Activated CD4-positive, alpha-beta T cell treated with anti-CD3 and anti-CD28 coated beads, Interleukin-2, amount 50 U/mL, for 48 hours (primary cell): ENCODE data around the gene FGF21.

Experiments
- DNase-seq, 2 experiments: peaks; one replicate each; pipeline ENCODE4 v3.0.0-alpha.2; 2020

FGF21 gene

DNA sequence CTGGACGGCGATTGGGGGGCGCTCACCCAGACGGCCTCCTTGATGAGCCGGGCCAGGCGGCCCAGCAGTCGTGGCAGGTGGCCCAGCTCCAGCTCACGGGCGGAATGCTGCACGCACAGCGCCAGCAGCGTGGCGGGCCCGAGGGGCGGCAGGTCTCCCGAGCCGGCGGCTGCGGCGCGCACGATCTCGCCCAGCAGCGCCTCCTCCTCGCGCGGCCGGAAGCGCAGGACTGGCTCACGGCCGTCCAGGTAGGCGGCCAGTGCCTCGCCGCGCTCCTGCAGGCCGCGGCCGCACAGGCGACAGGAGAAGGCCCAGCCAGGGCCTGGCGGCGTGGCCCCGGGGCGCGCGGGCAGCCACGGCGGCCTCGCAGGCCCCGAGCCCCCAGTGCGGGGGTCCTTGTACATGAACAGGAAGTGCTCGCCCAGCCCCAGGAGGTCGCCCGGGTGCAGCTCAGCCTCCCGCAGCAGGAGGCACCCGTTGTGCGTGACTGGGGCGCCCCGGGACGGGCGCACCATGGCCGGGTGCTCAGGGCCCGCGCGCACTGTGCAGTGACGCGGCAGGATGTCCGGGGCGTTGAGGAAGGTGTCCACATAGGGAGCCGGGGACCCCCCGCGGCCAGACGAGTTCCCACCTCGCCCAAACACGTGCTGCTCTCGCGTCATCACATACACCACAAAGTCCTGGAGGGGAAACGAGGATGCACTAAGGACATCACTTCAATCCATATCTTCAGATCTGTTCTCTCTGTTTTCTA, 26.2 kb upstream of the FGF21 start:
- no peak for DNase-seq

DNA sequence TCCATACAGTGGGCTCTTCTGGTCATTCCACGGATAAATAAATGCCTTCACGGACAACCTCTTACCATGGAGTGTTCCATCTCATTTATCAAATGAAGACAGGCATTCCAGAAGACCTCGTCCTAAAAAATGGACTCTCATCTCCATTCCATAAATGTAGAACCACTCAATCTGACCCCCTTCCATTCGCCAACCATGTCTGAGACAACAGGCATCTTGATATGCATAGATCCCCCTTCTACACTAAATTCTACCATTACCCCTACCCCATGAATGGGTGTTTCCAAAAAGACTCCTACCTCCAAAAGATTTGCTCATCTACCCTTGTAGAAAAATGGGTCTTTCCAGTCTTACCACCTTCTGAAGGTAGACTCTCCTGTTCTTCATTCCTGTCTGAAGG, 23.9 kb upstream of the FGF21 start:
- no peak for DNase-seq

DNA sequence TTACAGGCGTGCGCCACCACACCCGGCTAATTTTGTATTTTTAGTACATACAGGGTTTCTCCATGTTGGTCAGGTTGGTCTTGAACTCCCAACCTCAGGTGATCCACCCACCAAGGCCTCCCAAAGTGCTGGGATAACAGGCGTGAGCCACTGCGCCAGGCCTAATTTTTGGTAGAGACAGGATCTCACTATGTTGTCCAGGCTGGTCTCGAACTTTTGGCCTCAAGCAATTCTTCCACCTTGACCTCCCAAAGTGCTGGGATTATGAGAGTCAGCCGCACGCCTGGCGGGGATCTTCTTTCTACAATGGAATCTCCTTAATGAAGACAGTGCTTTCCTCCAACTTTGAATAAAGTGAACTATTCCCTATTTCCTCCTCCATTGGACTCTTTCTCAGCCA, 20.7 kb upstream of the FGF21 start:
- DNase-seq, result no peak

DNA sequence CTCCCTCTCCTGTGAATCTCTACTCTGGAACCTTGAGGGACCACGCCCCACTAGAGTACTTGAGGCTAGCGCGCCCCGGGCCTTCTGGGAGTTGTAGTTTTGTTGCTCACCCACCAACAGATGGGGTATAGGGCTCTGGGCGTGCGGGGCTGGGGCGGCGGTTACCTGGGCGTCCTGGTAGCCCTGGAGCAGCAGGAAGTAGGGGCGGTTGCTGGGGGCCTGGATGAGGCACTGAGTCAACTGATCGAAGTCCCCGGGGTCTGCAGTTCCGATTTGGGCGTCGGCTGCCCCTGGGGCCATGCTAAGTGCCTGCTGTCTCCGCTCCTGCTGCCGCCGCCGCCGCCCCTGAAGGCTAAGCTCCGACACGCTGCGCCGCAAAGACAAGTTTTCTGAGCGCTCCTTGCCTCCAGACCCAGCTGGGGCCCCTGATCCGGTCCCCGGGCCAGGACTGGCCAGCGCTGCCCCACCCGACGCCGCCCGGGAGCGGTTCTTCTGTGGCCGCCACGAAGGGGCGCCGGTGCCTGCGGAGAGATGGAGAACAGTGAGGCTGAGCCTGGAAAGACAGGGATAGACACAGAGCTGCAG, 20.2 kb upstream of the FGF21 start:
- DNase-seq, result no peak

DNA sequence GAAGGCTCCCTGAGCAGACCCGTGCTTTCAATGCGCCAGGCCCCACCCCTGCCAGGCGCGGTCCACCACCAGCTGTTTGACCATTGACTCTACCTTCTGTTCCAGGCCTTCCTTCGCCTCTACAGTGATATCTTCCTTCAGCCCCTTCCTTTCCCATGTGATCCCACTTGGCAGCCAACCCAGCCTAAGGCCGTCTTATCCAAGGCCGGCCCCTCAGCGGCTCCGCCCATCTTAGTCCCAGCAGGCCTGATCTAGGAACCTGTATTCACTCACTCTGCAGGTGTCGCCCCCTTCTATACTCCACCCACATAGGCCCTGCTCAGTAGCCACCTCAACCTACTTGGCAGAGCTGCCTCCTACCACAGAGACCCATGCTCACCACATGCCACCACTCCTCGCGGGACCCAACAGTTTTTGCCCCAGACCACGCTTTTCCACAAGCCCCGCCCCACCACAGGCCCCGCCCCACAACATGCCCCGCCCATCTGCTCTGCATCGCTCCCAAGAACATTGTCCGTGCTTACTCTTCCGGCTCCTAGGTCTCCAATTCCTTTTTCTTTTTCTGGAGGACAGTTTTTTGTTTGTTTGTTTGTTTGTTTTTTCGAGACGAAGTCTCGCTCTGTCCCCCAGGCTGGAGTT, 17.8 kb upstream of the FGF21 start:
- no peak for DNase-seq

DNA sequence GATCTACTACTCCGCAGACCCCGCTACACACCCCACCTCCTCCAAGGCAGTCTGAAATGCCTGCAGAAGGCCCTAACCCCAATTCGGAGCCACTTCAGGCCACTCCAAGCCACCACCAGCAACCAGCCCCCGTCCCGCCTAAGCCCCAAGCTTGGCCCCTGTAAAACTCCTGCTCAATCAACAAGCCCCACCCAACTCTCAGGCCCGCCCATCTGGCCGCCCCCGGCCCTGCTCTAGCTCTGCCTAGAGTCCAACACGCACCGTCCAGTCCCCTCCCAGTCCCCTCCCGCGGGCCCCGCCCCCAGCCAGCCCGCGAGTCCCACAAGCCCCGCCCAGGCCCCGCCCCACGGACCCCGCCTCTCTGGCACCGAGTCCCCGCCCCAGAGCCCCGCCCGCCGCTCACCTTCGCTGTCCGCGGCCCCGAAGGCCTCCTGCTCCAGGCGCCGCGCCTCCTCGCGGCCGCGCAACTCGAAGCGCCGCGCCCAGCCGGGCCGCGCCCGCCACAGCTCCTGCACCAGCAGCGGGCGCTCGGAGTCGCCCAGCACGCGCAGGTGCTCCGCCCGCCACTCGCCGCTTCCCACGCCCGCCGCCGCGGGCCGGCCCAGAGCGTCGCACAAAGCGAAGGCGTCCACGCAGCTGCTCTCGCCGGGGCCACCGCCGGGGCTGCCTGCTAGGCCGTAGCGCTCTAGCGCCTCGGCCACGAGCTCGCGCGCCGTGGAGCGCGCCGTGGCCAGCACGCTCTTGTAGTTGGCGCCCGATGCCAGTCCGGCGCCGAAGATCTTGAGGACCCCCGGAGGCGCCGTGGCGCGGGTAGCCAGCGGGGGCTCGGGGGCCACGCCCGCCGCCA, 16.5 kb upstream of the FGF21 start:
- peak; percentile 96 to 97 for DNase-seq

DNA sequence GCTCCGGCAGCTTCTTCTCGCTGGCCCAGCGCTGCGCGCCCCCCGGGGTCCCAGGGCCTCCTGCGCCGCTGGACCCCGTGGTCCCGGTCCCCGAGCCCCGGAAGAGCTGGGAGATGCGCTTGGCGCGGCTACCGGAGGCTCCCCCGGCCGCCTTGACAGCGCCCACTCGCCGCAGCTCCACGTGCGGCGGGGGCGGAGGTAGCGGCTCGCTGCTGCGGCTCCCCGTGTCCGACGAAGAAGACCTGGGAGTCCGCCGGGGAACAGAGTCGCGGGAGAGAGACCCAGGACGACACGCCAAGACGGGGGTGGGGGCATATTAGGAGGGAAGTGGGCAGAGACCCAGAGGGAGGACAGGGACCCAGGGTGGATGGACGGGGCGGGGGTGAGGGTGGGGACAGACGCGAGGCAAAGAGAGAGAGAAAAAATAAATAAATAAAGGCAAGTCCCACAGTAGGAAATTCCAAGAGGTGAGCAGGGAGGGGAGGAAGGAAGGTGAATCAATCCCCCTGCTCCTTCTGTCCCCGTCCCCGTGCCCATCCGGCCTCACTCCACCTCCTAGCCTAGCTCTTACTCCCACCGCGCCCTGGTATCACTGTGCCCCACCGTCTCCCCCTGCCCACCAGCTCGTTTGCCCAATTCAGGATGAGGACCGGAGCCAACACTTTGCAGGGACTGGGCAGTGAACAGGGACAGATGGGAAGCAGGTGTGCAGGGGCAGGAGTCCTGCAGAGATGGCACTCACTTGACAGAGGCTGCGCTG, 15.7 kb upstream of the FGF21 start:
- DNase-seq, result no peak

DNA sequence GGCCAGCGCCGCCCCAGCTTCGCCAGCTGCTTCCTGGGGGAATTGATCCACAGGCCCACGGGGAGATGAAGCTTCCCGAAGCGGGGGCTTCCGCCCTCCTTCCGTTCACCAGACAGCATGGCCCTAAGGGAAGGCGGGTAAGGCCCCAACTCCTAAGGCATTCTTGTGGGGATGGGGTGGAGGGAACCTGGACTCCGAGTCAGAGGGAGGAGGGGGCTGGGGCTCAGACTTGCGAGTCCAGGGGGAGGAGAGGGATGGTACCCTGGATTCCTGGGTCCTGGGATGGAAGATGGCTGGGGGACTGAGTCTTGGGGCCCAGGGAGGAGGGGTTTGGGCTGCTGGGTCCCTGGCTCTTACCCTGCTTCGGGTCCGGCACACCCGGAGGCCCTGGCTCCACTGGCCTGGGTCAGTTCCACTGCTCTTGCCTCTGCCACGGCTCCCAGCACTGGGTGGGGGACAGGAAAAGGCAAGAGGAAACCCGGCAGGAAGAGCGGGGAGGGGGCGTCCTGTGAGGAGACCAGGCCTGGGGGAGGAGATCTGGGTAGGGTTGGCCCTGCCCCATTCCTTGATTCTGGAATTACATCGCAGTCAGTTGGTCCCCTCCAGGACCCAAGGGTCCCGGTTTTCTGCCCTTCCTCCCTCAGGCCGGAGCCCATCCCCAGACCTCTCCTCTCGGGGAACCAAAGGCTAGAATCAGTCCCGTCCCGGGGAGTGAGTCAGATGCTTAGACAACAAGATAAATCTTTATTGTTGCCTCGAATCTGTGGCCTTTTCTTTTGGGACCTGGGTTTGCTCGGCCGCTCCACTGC, 15.0 kb upstream of the FGF21 start, which contains the start of gene RASIP1:
Gene RASIP1, minus strand, starts transcription at position 447 of the 809 bp plus-strand sequence. Its CDS starts 328 bp downstream, at position 119.
- no peak for DNase-seq

DNA sequence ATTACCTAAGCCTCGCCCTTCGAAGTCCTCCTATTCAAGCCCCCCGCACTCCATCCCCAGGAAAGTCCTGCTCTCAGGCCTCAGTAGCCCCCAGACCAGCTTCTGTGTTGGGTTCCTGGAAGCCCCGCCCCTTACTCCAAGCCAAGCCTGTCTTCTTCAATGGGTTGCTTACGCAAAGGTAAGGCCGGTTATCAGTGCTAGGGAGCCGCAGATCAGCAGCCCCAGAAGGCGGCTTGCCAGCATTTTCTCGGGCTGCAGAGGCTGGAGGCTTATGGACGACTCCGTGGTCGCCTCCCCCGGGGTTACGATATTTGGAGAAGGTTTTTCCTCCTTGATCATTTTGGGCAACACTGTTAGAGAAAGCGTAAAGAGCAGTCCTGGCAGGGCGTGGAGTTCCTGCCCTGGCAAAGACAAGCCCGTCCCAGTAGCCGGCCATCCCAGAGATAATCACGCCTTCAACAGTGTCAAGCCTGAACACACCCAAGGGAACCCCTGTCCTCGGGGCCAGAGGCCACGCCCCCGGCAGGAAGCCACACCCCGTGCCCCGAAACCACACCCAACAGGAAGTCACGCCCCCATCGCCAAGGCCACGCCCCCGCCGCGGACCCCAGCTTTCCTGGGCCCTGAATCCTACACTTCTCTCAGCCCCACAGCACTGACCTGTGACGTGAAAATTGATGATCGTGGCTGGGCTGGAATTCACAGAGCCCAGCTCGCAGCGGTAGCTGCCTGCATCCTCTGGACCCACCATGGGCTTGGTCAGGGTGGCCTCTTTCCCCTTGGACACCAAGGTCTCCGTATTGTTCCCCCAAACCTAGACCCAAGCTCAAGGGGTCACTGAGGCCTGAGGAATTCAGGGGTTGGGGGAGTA, 14.0 kb upstream of the FGF21 start:
- DNase-seq, result peak; percentile 41 to 43

DNA sequence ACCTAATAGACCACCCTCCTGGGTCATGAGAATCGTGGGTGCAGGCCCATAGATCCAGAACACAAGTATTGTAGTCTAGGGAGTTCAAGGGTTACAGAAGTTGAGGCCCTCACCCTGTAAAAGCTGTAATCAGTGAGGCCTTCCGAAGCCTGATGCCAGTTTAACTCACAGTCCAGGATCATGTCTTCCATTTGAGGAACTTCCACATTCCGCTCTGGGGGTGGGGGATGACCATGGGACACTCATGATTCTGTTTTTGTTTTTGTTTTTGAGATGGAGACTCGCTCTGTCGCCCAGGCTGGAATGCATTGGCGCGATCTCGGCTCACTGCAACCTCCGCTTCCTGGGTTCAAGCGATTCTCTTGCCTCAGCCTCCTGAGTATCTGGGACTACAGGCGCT, 13.2 kb upstream of the FGF21 start:
- DNase-seq, result no peak

DNA sequence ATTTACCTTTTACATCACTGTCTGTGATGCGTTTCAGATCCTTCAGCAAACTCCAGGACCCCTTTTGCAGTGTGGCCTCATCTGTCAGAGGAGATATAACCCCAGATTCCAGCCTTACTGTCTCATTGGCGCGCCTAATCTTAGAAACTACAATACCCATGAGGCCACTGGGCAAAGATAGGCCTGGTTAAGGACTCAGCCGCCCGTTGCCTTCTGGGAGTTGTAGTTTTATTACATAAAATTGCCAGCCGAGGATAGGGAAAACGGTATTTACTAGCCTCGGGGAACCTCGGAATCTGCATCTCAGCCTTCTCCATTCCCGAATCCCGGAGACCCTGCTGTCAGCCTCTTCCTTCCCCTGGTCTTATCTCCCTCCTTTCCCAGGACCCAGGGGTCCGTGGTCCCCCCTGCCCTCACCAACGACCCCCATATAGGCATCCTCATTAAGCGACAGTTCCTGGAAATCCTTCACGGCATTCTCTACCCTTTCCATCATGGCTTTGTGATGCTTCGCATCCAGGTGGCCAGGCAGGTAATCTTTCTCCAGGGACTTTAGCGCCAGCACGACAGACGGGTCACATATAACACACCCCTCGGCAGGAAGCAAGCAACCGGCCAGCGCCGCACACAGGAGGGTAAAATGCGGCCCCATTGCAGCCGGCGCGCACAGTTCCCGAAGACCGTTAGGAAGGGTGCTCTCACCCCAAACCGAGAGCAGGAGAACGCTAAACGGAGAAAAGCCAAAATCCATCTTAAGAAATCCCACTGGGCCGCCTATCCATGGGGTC, 9.9 kb upstream of the FGF21 start:
- DNase-seq, result peak; percentile 52 to 64

DNA sequence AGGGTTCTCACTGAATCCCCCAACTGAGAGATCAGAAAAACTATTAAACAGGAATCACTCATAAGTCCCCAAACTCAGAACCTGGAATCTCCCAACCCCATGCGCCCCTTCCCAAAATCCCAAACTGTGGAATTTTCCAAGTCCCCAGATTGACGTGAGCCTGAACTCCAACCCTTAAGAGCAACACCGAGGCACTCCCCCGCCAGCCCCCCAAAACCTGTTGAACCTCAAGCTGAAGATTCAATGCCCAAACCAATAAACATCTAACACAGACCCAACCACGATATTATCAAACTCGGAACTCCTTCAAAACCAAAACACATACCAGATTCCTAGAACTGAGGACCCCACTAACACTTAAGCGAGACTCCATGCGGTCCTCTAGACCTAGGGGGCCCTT, 9.2 kb upstream of the FGF21 start:
- no peak for DNase-seq

DNA sequence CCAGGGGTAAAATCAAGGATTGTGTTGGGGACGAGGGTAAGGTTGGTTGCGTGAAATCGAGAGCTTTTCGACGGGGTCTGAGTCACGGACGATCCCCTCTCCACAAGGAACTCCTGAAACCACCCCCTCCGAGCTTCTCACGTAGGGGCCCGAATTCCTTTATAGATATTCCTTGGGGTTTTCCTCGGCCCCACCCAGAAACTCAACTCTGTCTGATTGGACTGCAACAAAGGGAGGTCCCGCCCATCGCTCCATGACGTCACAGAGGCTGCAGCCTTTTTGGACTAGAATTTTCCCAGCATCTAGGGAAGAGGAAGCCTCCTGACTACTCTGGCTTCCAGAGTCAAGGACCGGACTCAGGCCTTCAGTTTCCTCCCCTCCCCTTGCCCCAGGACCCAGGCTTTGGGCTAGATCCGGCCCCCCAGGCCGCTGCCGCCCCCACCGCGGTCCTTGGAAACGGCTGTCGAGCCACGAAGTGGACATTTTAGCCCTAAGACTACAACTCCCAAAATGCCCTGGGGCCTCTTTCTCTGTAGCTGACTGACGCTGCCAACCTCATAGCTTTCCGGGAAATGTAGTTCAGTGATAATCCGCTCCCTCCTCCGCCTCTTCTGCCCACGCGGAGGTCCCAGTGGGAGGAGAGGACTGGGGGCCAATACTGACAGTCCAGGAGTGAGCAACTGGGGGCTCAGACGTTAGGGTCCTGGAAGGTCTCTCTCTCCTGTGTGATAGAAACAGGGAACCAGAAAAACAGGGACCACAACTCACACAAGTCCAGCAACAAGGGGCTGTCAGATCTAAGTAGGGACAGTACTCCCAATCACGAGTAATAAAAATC, 8.4 kb upstream of the FGF21 start, which contains the start of gene IZUMO1:
Gene IZUMO1, minus strand, starts transcription at position 172 of the 838 bp plus-strand sequence. CDS start 1,050 bp downstream, outside the sequence.
- DNase-seq, result peak; percentile 53 to 69

DNA sequence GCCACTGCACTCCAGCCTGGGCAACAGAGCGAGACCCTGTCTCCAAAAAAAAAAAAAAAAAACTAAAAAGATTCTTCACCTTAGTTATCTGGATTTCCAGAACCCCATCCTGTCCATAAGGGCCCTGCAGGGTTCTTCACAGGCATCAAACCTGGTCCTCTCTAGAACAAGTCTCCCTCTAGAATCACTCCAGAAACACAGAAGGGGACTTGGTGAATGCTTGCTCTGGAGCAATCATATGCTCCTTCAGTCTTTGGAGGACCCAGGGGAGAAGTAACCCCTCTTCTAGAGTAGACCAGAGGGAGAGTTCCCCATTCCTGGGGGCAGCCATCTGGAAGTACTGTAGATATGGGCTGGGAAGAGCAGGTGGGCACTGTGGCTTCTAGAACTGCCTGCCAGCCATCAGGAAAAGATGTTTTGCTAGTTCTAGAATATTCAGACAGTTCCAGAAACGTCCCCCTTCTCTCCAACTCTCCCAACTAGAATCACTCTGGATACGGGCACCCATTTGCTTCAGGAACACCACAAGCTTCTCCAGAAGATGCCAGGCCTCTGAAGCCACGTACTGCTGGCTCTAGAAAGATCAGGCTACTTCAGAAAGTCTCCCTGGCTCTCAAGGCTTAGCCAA, 5.6 kb upstream of the FGF21 start:
- no peak for DNase-seq

DNA sequence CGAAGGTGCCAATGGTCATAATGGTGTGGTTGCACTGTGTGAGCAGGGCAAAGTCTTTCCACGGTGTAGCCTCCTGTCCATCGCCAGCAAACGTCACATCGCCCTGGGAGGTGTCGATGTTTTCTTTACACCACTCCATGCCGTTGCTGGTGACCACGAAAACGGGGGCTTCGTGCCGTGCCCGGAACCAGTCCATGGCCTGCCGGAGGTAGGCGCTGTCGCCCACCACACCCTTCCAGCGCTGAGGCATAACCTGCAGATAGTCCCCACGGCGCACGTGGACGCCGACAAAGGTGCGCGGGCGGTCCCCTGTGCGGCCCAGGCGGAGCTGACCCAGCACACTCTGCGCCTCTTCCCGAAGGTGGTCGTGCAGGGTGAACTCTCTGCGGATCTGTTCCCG, 5.0 kb upstream of the FGF21 start:
- no peak for DNase-seq

DNA sequence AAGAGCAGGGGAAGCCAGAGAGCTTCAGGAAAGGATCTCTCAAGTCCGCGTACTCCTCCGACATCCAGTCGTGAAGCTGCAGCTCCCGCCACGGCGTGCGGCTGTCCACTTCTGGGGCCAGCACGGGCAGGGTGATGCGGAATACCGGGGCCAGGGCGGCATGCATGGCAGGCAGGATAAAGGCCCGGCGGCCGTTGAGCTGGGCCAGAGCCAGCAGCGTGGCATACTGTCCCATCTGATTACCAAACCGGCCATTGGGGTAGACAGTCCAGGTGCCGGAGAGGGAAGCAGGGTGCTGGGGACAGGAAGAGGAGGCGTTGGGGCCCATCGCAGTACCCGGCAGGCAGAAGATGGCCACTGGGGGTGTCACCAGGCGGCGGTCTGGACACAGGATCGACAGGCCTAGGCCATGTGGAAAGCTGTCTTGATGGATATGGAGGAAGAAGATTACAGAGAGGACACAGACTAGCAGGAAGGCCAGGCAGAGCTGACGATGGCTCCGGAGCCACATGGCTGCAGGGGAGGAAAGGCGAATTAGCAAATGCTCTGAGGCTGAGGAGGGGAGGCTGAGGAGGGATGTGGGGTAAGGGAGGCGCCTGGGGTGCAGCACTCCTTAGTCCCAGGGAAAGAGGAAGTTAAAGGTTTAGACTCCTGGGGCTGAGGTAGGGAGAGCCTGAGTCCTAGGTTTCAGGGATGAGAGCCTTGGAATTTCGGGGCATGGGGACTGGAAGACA, 4.4 kb upstream of the FGF21 start:
- DNase-seq, result no peak

DNA sequence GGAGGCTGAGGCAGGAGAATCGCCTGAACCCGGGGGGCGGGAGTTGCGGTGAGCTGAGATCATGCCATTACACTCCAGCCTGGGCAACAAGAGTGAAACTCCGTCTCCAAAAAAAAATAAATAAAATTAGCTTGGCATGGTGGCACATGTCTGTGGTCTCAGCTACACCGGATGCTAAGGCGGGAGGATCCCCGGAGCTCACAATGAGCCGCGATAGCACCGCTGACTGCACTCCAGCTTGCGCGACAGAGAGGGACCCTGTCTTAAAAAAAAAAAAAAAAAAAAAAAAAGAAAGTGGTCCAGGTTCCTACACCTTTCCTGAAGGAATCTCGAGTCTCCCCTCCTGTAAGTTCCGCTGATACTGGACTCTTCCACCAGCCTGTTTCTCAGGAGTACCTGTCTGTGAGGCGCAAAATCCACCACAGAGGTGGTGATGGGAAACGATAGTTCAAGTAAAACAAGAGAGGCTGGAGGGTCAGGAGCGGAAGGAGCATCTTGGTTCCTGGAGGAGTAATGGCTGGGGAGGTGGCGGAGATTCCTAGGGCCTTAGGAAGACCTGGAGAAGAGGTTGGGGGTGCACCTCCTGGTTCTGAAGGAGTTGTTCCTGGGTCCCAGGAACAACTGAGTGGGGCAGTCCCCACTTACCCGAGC, 3.4 kb upstream of the FGF21 start:
- DNase-seq, result no peak
